HepG2 (cell line): ENCODE measurements around the gene CDK5RAP2. TPM values are rescaled to one million over a fixed set of nuclear protein-coding genes. Genes with fewer than 3 reads are reported as not detected.
"Not testable (repeated sequence)": the region's sequence is repeated elsewhere in the genome, so short reads cannot be mapped to it uniquely, and the experiment has no call there.

ENCODE experiments used
- ATAC-seq: fragments of 200-7000 bp; cut with Tn5 transposase; 3 replicates; pipeline ENCODE4 v1.9.1; 2020; ENCODE audit warnings: mild to moderate bottlenecking, moderate library complexity
- BruUV-seq: library from RNA; stranded (reverse); fragments of 400-500 nt; replicated peaks from 2 replicates; lab custom pipeline; 2021; lab: Mats Ljungman, UMichigan
- CTCF ChIA-PET: fragments of 300-600 bp; formaldehyde crosslinking; extraction: SDS; loops from one replicate; lab custom pipeline; 2021; ENCODE audit warnings: low total read pairs, inconsistent platforms, low intra/inter-chr PET ratio; lab: Yijun Ruan, JAX
- POLR2A ChIA-PET: fragments of 350-600 bp; sonication (Branson Sonifier 250); formaldehyde crosslinking; loops from one replicate; lab custom pipeline; 2020; ENCODE audit warnings: antibody characterized with exemption, inconsistent platforms; lab: Yijun Ruan, JAX
- DNase-seq: peaks from one replicate; pipeline ENCODE4 v3.0.0-alpha.2; 2015; ENCODE audit warnings: low spot score
- FAIRE-seq: peaks from 3 replicates; lab custom pipeline; 2011; peaks lifted over from hg19 to GRCh38; lab: Jason Lieb, UNC
- H2AFZ ChIP-seq: one replicate; pipeline ENCODE4 v1.6.1; 2011; ENCODE audit warnings: low read length, inconsistent platforms
- H3K27ac ChIP-seq: fragments of 300-600 bp; 3 replicates; pipeline ENCODE4 v1.8.0; 2011; ENCODE audit warnings: mixed run types, mild to moderate bottlenecking, mixed read lengths, low read length, inconsistent platforms; ENCODE audit not compliant: insufficient read depth; ENCODE audit errors: extremely low read length
- H3K27me3 ChIP-seq, 2 experiments: fragments of 200-600 bp in 1 of 2; 2 replicates in 1 of 2; 3 replicates in 1 of 2; pipeline versions ENCODE4 v1.6.0 to v1.8.0; 2011; ENCODE audit warnings: low read length in 2 of 2, mild to moderate bottlenecking in 2 of 2, moderate library complexity in 2 of 2, inconsistent platforms in 1 of 2; ENCODE audit not compliant: insufficient read depth in 2 of 2, control insufficient read depth in 1 of 2
- H3K36me3 ChIP-seq, 2 experiments: fragments of 200-600 bp in 1 of 2; replicated peaks in 1 of 2; 2 replicates in 1 of 2; 3 replicates in 1 of 2; pipeline versions ENCODE4 v1.5.1 to v1.8.0; 2011; ENCODE audit warnings: low read length in 2 of 2, inconsistent platforms in 1 of 2; ENCODE audit not compliant: insufficient read depth in 2 of 2, control insufficient read depth in 1 of 2
- H3K4me1 ChIP-seq: 2 replicates; pipeline ENCODE4 v1.5.1; 2012; ENCODE audit warnings: low read length, inconsistent platforms; ENCODE audit not compliant: insufficient read depth
- H3K4me2 ChIP-seq: 2 replicates; pipeline ENCODE4 v1.6.0; 2011; ENCODE audit warnings: low read depth, low read length, inconsistent platforms
- H3K4me3 ChIP-seq, 3 experiments: fragments of 200-600 bp in 1 of 3; sonication (generic), shearing (Covaris generic) in 1 of 3; replicated peaks in 1 of 3; 2 replicates each; pipeline ENCODE4 v1.5.1; 2011 to 2016; ENCODE audit warnings: low read length in 3 of 3, inconsistent platforms in 2 of 3, low read depth in 2 of 3, mild to moderate bottlenecking in 2 of 3, control low read depth in 1 of 3, mixed read lengths in 1 of 3; ENCODE audit not compliant: insufficient read depth in 1 of 3
- H3K79me2 ChIP-seq: one replicate; pipeline ENCODE4 v1.6.1; 2011; ENCODE audit warnings: low read length, inconsistent platforms; ENCODE audit not compliant: insufficient read depth
- H3K9ac ChIP-seq: 2 replicates; pipeline ENCODE4 v1.6.0; 2011; ENCODE audit warnings: mild to moderate bottlenecking, low read depth, low read length, inconsistent platforms; ENCODE audit not compliant: insufficient read depth
- H3K9me3 ChIP-seq: 2 replicates; pipeline ENCODE4 v1.5.1; 2012; ENCODE audit warnings: mild to moderate bottlenecking, low read length
- H4K20me1 ChIP-seq: 2 replicates; pipeline ENCODE4 v1.6.0; 2011; ENCODE audit warnings: inconsistent platforms, mild to moderate bottlenecking, low read length, moderate library complexity; ENCODE audit not compliant: insufficient read depth
- DDIT3 ChIP-seq: sonication (generic); formaldehyde crosslinking; IDR thresholded peaks from 2 replicates; pipeline ENCODE4 v1.4.0; 2020; ENCODE audit warnings: mild to moderate bottlenecking, missing genetic modification reagents
- ERF ChIP-seq: IDR thresholded peaks from 2 replicates; pipeline ENCODE4 v1.6.1; 2018; ENCODE audit warnings: missing biosample characterization, missing genetic modification reagents
- FUBP1 ChIP-seq: sonication (generic); formaldehyde crosslinking; IDR thresholded peaks from 2 replicates; pipeline ENCODE4 v1.5.1; 2020; ENCODE audit warnings: missing genetic modification reagents, mild to moderate bottlenecking, borderline replicate concordance
- HOXA3 ChIP-seq: sonication (generic); formaldehyde crosslinking; IDR thresholded peaks from 2 replicates; pipeline ENCODE4 v1.5.0; 2020; ENCODE audit warnings: missing genetic modification reagents
- IKZF4 ChIP-seq: sonication (generic); formaldehyde crosslinking; IDR thresholded peaks from 2 replicates; pipeline ENCODE4 v1.5.1; 2020; ENCODE audit warnings: borderline replicate concordance, mild to moderate bottlenecking, low read depth, missing genetic modification reagents; ENCODE audit errors: not compliant biosample characterization
- NR2F6 ChIP-seq, 2 experiments: IDR thresholded peaks; 2 replicates each; pipeline ENCODE4 v1.6.1; 2016; ENCODE audit warnings: antibody characterized with exemption in 1 of 2, mild to moderate bottlenecking in 1 of 2
- RXRB ChIP-seq: IDR thresholded peaks from 2 replicates; pipeline ENCODE4 v1.6.1; 2016; ENCODE audit warnings: borderline replicate concordance, missing genetic modification reagents, missing compliant biosample characterization
- SMARCE1 ChIP-seq: fragments of 450-650 bp; IDR thresholded peaks from 2 replicates; pipeline ENCODE4 v1.6.1; 2017; ENCODE audit warnings: borderline replicate concordance
- TAF1 ChIP-seq: sonication (generic); formaldehyde crosslinking; IDR thresholded peaks from 2 replicates; pipeline ENCODE4 v1.4.0; 2020; ENCODE audit warnings: missing genetic modification reagents
- ZNF512B ChIP-seq: sonication (generic); formaldehyde crosslinking; IDR thresholded peaks from 2 replicates; pipeline ENCODE4 v1.5.1; 2020; ENCODE audit warnings: missing genetic modification reagents, mild to moderate bottlenecking, borderline replicate concordance
- WGBS: methylation state at CpG from one replicate; pipeline ENCODE4 v1.1.6; 2017; ENCODE audit warnings: low lambda C conversion rate; 5-methylcytosine and 5-hydroxymethylcytosine counted together
- in situ Hi-C: cut with HindIII; loops from 2 replicates; pipeline ENCODE4 v1.10.0; 2017; ENCODE audit warnings: low pct_unique_long_range_greater_than_20kb; ENCODE audit not compliant: extremely low pct_ligation_motif_present
- intact Hi-C: fragments of 100-400 bp; cut with micrococcal nuclease; formaldehyde crosslinking; loops from one replicate; pipeline ENCODE4 v1.10.0; 2022; ENCODE audit not compliant: unreplicated experiment
- polyA plus RNA-seq, 8 experiments: library from polyadenylated mRNA; depleted of rRNA in 3 of 8; stranded (reverse) in 7 of 8; unstranded in 1 of 8; fragments of >200 nt; fragmentation: Illumina TruSeq in 4 of 8; extraction: Trizol in 4 of 8; gene quantifications; 2 replicates each; pipeline versions ENCODE4 v1.2.1 to v1.2.3, GENCODE V29; 2011 to 2016; ENCODE audit warnings: low read depth in 4 of 8, missing spikeins in 1 of 8, mixed read lengths in 1 of 8; ENCODE audit not compliant: insufficient read depth in 1 of 8
- total RNA-seq, 5 experiments: library from RNA; depleted of rRNA; stranded (reverse); fragments of >200 nt; fragmentation: Illumina TruSeq; extraction: Trizol; gene quantifications; 2 replicates each; pipeline ENCODE4 v1.2.3, GENCODE V29; 2016; ENCODE audit warnings: low read depth in 1 of 5

The CDK5RAP2 gene
- total and polyA plus RNA-seq, 2 of the 13 experiments (the other 11 are each of a cell fraction or from before 2014, with no cell fraction given), result 31.8 to 42.2 TPM

- Histone ChIP-seq H3K4me3 (no peak overlapping the region), H3K36me3 (peaks cover 10 to 38% of the 10 kb centered on the region in 2 experiments), H4K20me1 (no peaks in the 10 kb centered on the region), H3K27ac (no peak overlapping the region), H3K79me2 (peaks cover 53% of the 10 kb centered on the region), H3K9ac (no peak overlapping the region), H3K4me1 (peaks cover 11% of the 10 kb centered on the region), H3K9me3 (no peaks in the 10 kb centered on the region), H3K27me3 (no peaks in the 10 kb centered on the region), H3K4me2 (no peak overlapping the region), H2AFZ (no peak overlapping the region)
- BruUV-seq, result no TSS peak
- in situ Hi-C loops, result no loop called here
- DNase-seq, result no peak
- ChIA-PET CTCF (no interaction called here), POLR2A (no interaction called here)
- intact Hi-C loops, result no loop called here
- FAIRE-seq, result no peak
- WGBS, result over 99% methylated on average over 4 of the region's 4 CpGs
- TF ChIP-seq FUBP1 (CRISPR knock-in tag), result no peak
- TF ChIP-seq NR2F6 (IDR thresholded peaks at IDR 0.05), result no peak
- TF ChIP-seq NR2F6 (CRISPR knock-in tag; IDR thresholded peaks at IDR 0.05), result no peak
- no peak for TF ChIP-seq DDIT3 (CRISPR knock-in tag)
- TF ChIP-seq HOXA3 (CRISPR knock-in tag), result no peak
- TF ChIP-seq ERF (CRISPR knock-in tag), result no peak
- TF ChIP-seq ZNF512B (CRISPR knock-in tag), result no peak
- TF ChIP-seq IKZF4 (CRISPR knock-in tag), result no peak
- no peak for TF ChIP-seq RXRB (CRISPR knock-in tag)
- no peak for TF ChIP-seq TAF1 (CRISPR knock-in tag)
- no peak for TF ChIP-seq SMARCE1
- no peak for ATAC-seq
These were observed 24.1 kb downstream of the CDK5RAP2 start for GRCh38 chr9:120555839-120556238.

- POLR2A ChIA-PET, H2AFZ ChIP-seq, H3K9me3 ChIP-seq, intact Hi-C loops, H3K4me1 ChIP-seq, FAIRE-seq, DNase-seq, H3K27ac ChIP-seq, H3K4me3 ChIP-seq, in situ Hi-C loops, ATAC-seq, H3K27me3 ChIP-seq, H4K20me1 ChIP-seq, H3K9ac ChIP-seq, BruUV-seq, CTCF ChIA-PET, H3K4me2 ChIP-seq: not testable (repeated sequence)
- Histone ChIP-seq H3K36me3 (peaks cover 9 to 58% of the 10 kb centered on the region in 2 experiments), H3K79me2 (peaks cover 36% of the 10 kb centered on the region)
- WGBS, result 97% methylated on average over 6 of the region's 7 CpGs
These were observed 27.7 kb downstream of the CDK5RAP2 start for GRCh38 chr9:120552210-120552704.
